GM18508 (cell line): Measurements from ENCODE around the gene TP53TG3B.
"Not testable (repeated sequence)": the region's sequence is repeated elsewhere in the genome, so short reads cannot be mapped to it uniquely, and the experiment has no call there.

Experiments
- ATAC-seq: cut with Tn5 transposase; IDR thresholded peaks from one replicate; pipeline ENCODE4 v1.9.1; 2021; ENCODE audit warnings: moderate number of reproducible peaks; ENCODE audit not compliant: insufficient read depth, unreplicated experiment

TP53TG3B gene, protein sequence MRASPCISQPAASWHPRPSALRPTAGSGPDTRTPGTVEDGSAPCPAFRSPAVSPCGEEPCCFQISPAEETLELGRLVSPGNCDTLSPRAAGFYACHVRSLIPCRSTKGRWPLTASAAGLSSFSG

DNA sequence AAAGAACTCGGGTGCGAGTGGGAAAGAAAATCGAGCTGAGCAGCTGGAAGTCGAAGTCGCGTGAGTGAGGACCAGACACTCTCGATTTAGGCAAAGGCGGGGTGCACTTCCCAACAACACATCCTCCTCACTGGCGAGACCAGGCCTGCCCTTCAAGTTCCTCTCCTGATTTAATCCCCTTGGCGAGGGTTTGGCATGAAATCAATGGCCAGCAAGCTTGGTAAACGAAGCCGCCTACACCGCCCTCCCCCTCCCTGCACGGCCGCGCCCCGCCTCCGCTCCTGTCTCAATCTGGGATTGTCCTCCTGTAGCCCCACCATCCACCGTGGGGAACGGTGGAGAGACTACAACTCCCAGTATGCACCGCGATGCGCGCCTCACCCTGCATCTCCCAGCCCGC, at the start of gene TP53TG3B:
TSS of gene TP53TG3B (plus strand) at position 301 of the 400 bp plus-strand sequence. CDS start at position 369, 68 bp downstream.
- not testable (repeated sequence) for ATAC-seq

DNA sequence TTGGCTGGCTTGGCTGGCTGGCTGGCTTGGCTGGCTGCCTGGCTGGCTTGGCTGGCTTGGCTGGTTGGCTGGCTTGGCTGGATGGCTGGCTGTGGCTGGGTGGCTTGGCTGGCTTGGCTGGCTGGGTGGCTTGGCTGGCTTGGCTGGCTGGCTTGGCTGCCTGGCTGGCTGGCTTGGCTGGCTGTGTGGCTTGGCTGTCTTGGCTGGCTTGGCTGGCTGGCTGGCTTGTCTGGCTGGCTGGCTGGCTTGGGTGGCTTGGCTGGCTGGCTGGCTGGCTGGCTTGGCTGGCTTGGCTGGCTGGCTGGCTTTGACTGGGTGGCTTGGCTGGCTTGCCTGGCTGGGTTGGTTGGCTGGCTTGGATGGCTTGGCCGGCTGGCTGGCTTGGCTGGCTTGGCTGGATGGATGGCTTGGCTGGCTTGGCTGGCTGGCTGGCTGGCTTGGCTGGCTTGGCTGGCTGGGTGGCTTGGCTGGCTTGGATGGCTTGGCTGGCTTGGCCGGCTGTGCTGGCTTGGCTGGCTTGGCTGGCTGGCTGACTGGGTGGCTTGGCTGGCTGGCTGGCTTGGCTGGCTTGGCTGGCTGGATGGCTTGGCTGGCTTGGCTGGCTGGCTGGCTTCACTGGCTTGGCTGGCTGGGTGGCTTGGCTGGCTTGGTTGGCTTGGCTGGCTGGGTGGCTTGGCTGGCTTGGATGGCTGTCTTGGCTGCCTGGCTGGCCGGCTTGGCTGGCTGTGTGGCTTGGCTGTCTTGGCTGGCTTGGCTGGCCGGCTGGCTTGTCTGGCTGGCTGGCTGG, 24.2 kb upstream of the TP53TG3B start:
- not testable (repeated sequence) for ATAC-seq

GRCh38 chr16:33337627-33338542, 22.8 kb upstream of the TP53TG3B start:
- not testable (repeated sequence) for ATAC-seq

GRCh38 chr16:33338543-33338951, 22.1 kb upstream of the TP53TG3B start:
- not testable (repeated sequence) for ATAC-seq

DNA sequence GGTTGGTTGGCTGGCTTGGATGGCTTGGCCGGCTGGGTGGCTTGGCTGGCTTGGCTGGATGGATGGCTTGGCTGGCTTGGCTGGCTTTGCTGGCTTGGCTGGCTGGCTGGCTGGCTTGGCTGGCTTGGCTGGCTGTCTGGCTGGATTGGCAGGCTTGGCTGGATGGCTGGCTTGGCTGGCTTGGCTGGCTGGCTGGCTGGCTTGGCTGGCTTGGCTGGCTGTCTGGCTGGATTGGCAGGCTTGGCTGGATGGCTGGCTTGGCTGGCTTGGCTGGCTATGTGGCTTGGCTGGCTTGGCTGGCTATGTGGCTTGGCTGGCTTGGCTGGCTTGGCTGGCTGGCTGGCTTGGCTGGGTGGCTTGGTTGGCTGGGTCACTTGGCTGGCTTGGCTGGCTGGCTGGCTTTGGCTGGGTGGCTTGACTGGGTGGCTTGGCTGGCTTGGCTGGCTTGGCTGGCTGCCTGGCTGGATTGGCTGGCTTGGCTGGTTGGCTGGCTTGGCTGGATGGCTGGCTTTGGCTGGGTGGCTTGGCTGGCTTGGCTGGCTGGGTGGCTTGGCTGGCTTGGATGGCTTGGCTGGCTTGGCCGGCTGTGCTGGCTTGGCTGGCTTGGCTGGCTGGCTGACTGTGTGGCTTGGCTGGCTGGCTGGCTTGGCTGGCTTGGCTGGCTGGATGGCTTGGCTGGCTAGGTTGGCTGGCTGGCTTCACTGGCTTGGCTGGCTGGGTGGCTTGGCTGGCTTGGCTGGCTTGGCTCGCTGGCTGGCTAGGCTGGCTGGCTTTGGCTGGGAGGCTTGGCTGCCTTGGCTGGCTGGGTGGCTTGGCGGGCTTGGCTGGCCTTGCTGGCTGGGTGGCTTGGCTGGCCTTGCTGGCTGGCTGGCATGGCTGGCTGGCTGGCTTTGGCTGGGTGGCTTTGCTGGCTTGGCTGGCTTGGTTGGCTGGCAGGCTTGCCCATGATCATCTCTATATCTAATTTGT, 21.3 kb upstream of the TP53TG3B start:
- not testable (repeated sequence) for ATAC-seq
